GM20000 (cell line): Measurements from ENCODE around the gene GUCA2B.

Source experiments
- DNase-seq: peaks from one replicate; pipeline ENCODE4 v3.0.0; 2012; ENCODE audit warnings: low spot score
- CTCF ChIP-seq: IDR thresholded peaks from 2 replicates; pipeline ENCODE4 v1.5.1; 2012; ENCODE audit warnings: mild to moderate bottlenecking, control low read depth; ENCODE audit errors: extremely low read depth, missing control alignments

The GUCA2B gene

GRCh38 chr1:42186152-42186551 lies 32.9 kb downstream of the GUCA2B start:
- DNase-seq = no peak
- no peak for TF ChIP-seq CTCF

GRCh38 chr1:42189931-42190853 lies 37.0 kb downstream of the GUCA2B start:
- DNase-seq = no peak
- TF ChIP-seq CTCF = no peak

- no peak for DNase-seq
- TF ChIP-seq CTCF = no peak
Measured at GRCh38 chr1:42191319-42191718, 38.1 kb downstream of the GUCA2B start.

- no peak for TF ChIP-seq CTCF
- no peak for DNase-seq
Measured at GRCh38 chr1:42192106-42192505, 38.9 kb downstream of the GUCA2B start.

- no peak for DNase-seq
Measured at GRCh38 chr1:42195841-42196240, 42.6 kb downstream of the GUCA2B start.

GRCh38 chr1:42198251-42198650 lies 45.0 kb downstream of the GUCA2B start:
- DNase-seq = no peak
- no peak for TF ChIP-seq CTCF

More at GRCh38 chr1:42195841-42196240, 42.6 kb downstream of the GUCA2B start:
- no peak for TF ChIP-seq CTCF

- TF ChIP-seq CTCF = no peak
- no peak for DNase-seq
Measured at GRCh38 chr1:42201986-42202385, 48.8 kb downstream of the GUCA2B start.
